ENCODE results near the gene CRAMP1. TPM values are rescaled to one million over a fixed set of nuclear protein-coding genes. Genes with fewer than 3 reads are reported as not detected.

CRAMP1 gene
- total RNA-seq, 1 experiment from 2014 or later = 22.9 TPM

DNA sequence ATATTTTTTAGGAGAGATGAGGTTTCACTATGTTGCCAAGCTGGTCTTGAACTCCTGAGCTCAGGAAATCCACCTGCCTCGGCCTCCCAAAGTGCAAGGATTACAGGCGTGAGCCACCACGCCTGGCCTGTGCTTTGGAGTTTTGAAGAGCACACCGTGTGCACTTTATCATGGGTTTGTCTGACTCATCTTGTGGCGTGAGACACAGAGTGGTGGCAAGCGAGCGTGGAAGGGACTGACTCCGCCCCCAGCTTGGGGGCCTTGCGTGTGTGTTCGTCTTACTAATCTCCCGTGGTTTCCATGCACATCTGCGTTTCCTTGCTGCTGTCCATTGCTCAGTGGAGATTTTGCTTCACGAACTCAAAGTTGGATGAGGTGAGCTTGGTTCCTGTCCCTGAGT is 22.9 kb downstream of the CRAMP1 start:
- intact Hi-C loops (cut with micrococcal nuclease) = no loop called here
- TF ChIP-seq, protein P1, sequence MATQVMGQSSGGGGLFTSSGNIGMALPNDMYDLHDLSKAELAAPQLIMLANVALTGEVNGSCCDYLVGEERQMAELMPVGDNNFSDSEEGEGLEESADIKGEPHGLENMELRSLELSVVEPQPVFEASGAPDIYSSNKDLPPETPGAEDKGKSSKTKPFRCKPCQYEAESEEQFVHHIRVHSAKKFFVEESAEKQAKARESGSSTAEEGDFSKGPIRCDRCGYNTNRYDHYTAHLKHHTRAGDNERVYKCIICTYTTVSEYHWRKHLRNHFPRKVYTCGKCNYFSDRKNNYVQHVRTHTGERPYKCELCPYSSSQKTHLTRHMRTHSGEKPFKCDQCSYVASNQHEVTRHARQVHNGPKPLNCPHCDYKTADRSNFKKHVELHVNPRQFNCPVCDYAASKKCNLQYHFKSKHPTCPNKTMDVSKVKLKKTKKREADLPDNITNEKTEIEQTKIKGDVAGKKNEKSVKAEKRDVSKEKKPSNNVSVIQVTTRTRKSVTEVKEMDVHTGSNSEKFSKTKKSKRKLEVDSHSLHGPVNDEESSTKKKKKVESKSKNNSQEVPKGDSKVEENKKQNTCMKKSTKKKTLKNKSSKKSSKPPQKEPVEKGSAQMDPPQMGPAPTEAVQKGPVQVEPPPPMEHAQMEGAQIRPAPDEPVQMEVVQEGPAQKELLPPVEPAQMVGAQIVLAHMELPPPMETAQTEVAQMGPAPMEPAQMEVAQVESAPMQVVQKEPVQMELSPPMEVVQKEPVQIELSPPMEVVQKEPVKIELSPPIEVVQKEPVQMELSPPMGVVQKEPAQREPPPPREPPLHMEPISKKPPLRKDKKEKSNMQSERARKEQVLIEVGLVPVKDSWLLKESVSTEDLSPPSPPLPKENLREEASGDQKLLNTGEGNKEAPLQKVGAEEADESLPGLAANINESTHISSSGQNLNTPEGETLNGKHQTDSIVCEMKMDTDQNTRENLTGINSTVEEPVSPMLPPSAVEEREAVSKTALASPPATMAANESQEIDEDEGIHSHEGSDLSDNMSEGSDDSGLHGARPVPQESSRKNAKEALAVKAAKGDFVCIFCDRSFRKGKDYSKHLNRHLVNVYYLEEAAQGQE (IDR thresholded peaks at IDR 0.05; ENCODE audit: low read depth) = no peak
- TF ChIP-seq YY1 (IDR thresholded peaks at IDR 0.05; ENCODE audit: extremely low read depth, insufficient replicate concordance, low read depth, low read length) (no peak), CBX3 (IDR thresholded peaks at IDR 0.05; ENCODE audit: low read depth) (no peak)
- no peaks in the 10 kb centered on the region for H4K20me1 ChIP-seq (ENCODE audit: insufficient read depth)
- no peaks in the 10 kb centered on the region for H3K4me1 ChIP-seq (ENCODE audit: control insufficient read depth in 1 of 2, insufficient read depth in 2 of 2, low read length in 2 of 2)
- ChIA-PET POLR2A (no interaction called here), CTCF (no interaction called here), RAD21 (ENCODE audit: low non-redundant PET in 1 of 2, low total read pairs in 2 of 2, uncharacterized antibody in 2 of 2, unreplicated experiment in 2 of 2) (no interaction called here)
- H3K9me3 ChIP-seq (ENCODE audit: control insufficient read depth in 1 of 2, insufficient read depth in 1 of 2, low read depth in 1 of 2, low read length in 2 of 2) = no peaks in the 10 kb centered on the region
- peaks cover 24 to 36% of the 10 kb centered on the region in 2 experiments for H3K36me3 ChIP-seq (ENCODE audit: control insufficient read depth in 1 of 2, insufficient read depth in 2 of 2, low read length in 2 of 2)
- peaks cover 34% of the 10 kb centered on the region for H3K79me2 ChIP-seq (ENCODE audit: insufficient read depth, low read length)
- H3K4me3 ChIP-seq (replicated peaks in 1 of 2; ENCODE audit: low read depth in 1 of 2, low read length in 2 of 2) = no peak overlapping the region
- H3K27me3 ChIP-seq (ENCODE audit: insufficient read depth, low read length) = no peaks in the 10 kb centered on the region
- no peaks in the 10 kb centered on the region for H3K9me2 ChIP-seq (ENCODE audit: insufficient read depth)
- no peak overlapping the region for H3K27ac ChIP-seq (ENCODE audit: low read depth, low read length)
- no TSS peak for BruUV-seq (replicated peaks)
- no peak overlapping the region for H3K9ac ChIP-seq (ENCODE audit: low read length)
- H3K4me2 ChIP-seq (ENCODE audit: low read length) = no peak overlapping the region
- no peak for DNase-seq (ENCODE audit: low read depth, low spot score)
- ATAC-seq = no peak
- no peak overlapping the region for H2AFZ ChIP-seq (ENCODE audit: low read depth, low read length, poor library complexity, severe bottlenecking)

DNA sequence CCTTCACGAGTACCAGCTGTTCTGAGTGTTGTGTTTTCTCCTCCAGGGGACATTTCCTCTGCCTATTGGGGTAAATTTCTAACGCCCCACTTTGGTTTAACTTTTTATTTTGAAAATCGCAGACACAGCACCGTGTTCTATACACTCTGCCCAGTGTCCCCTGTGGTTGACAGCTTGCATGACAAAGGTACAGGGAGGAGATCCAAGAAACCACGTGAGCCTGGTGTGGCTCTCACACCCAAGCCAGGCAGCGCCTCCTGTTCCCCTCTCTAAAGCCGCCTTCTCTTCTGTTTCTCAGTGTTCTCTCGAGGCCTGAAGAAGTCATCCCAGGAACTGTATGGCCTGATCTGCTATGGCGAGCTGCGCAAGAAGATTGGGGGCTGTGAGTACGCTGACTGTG is 25.4 kb downstream of the CRAMP1 start:
- no peaks in the 10 kb centered on the region for H3K9me2 ChIP-seq (ENCODE audit: insufficient read depth)
- no peak overlapping the region for H3K4me3 ChIP-seq (replicated peaks in 1 of 2; ENCODE audit: low read depth in 1 of 2, low read length in 2 of 2)
- no peak for ATAC-seq
- no peak overlapping the region for H3K27ac ChIP-seq (ENCODE audit: low read depth, low read length)
- BruUV-seq (replicated peaks) = no TSS peak
- ChIA-PET CTCF (no interaction called here), POLR2A (no interaction called here), RAD21 (ENCODE audit: low non-redundant PET in 1 of 2, low total read pairs in 2 of 2, uncharacterized antibody in 2 of 2, unreplicated experiment in 2 of 2) (no interaction called here)
- peaks cover 22 to 44% of the 10 kb centered on the region in 2 experiments for H3K36me3 ChIP-seq (ENCODE audit: control insufficient read depth in 1 of 2, insufficient read depth in 2 of 2, low read length in 2 of 2)
- H3K9me3 ChIP-seq (ENCODE audit: control insufficient read depth in 1 of 2, insufficient read depth in 1 of 2, low read depth in 1 of 2, low read length in 2 of 2) = no peaks in the 10 kb centered on the region
- peaks cover 20% of the 10 kb centered on the region for H3K79me2 ChIP-seq (ENCODE audit: insufficient read depth, low read length)
- no peak for DNase-seq (ENCODE audit: low read depth, low spot score)
- H3K9ac ChIP-seq (ENCODE audit: low read length) = no peak overlapping the region
- no peaks in the 10 kb centered on the region for H3K27me3 ChIP-seq (ENCODE audit: insufficient read depth, low read length)
- H3K4me2 ChIP-seq (ENCODE audit: low read length) = no peak overlapping the region
- H3K4me1 ChIP-seq (ENCODE audit: control insufficient read depth in 1 of 2, insufficient read depth in 2 of 2, low read length in 2 of 2) = no peaks in the 10 kb centered on the region
- intact Hi-C loops (cut with micrococcal nuclease) = no loop called here
- no peaks in the 10 kb centered on the region for H4K20me1 ChIP-seq (ENCODE audit: insufficient read depth)
- no peak overlapping the region for H2AFZ ChIP-seq (ENCODE audit: low read depth, low read length, poor library complexity, severe bottlenecking)
- TF ChIP-seq, protein P2, sequence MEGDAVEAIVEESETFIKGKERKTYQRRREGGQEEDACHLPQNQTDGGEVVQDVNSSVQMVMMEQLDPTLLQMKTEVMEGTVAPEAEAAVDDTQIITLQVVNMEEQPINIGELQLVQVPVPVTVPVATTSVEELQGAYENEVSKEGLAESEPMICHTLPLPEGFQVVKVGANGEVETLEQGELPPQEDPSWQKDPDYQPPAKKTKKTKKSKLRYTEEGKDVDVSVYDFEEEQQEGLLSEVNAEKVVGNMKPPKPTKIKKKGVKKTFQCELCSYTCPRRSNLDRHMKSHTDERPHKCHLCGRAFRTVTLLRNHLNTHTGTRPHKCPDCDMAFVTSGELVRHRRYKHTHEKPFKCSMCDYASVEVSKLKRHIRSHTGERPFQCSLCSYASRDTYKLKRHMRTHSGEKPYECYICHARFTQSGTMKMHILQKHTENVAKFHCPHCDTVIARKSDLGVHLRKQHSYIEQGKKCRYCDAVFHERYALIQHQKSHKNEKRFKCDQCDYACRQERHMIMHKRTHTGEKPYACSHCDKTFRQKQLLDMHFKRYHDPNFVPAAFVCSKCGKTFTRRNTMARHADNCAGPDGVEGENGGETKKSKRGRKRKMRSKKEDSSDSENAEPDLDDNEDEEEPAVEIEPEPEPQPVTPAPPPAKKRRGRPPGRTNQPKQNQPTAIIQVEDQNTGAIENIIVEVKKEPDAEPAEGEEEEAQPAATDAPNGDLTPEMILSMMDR (IDR thresholded peaks at IDR 0.05 in 2 of 3, conservative IDR thresholded peaks at IDR 0.05 in 1 of 3; ENCODE audit: borderline replicate concordance in 1 of 3, insufficient read depth in 1 of 3, low read depth in 2 of 3, low read length in 2 of 3) = no peak
- TF ChIP-seq CEBPB (IDR thresholded peaks at IDR 0.05; ENCODE audit: low read depth) = no peak
- TF ChIP-seq ELF1 (IDR thresholded peaks at IDR 0.05; ENCODE audit: borderline replicate concordance, low read depth) = no peak
- TF ChIP-seq POLR2A (IDR thresholded peaks at IDR 0.05; ENCODE audit: borderline replicate concordance, extremely low read depth, insufficient read depth, insufficient read length) = no peak
- TF ChIP-seq, protein P1 (IDR thresholded peaks at IDR 0.05; ENCODE audit: low read depth) = no peak
- TF ChIP-seq, protein P3, sequence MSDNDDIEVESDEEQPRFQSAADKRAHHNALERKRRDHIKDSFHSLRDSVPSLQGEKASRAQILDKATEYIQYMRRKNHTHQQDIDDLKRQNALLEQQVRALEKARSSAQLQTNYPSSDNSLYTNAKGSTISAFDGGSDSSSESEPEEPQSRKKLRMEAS (IDR thresholded peaks at IDR 0.05) = no peak
- TF ChIP-seq, protein P4, sequence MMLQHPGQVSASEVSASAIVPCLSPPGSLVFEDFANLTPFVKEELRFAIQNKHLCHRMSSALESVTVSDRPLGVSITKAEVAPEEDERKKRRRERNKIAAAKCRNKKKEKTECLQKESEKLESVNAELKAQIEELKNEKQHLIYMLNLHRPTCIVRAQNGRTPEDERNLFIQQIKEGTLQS (IDR thresholded peaks at IDR 0.05) = no peak
- TF ChIP-seq EZH2phosphoT487 (IDR thresholded peaks at IDR 0.05; ENCODE audit: borderline replicate concordance) = no peak
